Measurements from ENCODE around the gene GGPS1. TPM values are rescaled to one million over a fixed set of nuclear protein-coding genes. Genes with fewer than 3 reads are reported as not detected.

Gene GGPS1
- total and polyA plus RNA-seq, 2 donors (not counting 1 experiment from before 2014, with no cell fraction given), result 13.4 to 46.8 TPM

GRCh38 chr1:235315173-235315572 lies 13.2 kb upstream of the GGPS1 start:
- POLR2A ChIA-PET, result no interaction called here
- no peak overlapping the region for H3K27ac Mint-ChIP-seq

GRCh38 chr1:235315735-235316134 lies 12.6 kb upstream of the GGPS1 start:
- intact Hi-C loops (cut with micrococcal nuclease), result no loop called here
- H3K4me3 Mint-ChIP-seq, result no peak overlapping the region

More at GRCh38 chr1:235315173-235315572, 13.2 kb upstream of the GGPS1 start:
- no peak for TF ChIP-seq EZH2 (IDR thresholded peaks at IDR 0.05; ENCODE audit: borderline replicate concordance, insufficient read depth, low read depth, low read length, poor library complexity, severe bottlenecking)
- TF ChIP-seq CTCF (IDR thresholded peaks at IDR 0.05), result no peak
- no peak for DNase-seq
- Mint-ChIP-seq H3K27me3 (no peaks in the 10 kb centered on the region), H3K4me1 (peaks cover 54% of the 10 kb centered on the region), H3K9me3 (ENCODE audit: insufficient read depth) (no peaks in the 10 kb centered on the region), H3K4me3 (no peak overlapping the region)
- CTCF ChIA-PET, result interaction anchor here (2.3 kb wide), 1 partner anchor 62 kb away, joined by 6 read pairs; no protein-coding TSS in a partner anchor
- H3K4me1 ChIP-seq (ENCODE audit: control insufficient read depth in 2 of 2, insufficient read depth in 2 of 2, low read length in 2 of 2), result peaks cover 16 to 18% of the 10 kb centered on the region in 2 donors
- no peak overlapping the region for H3K4me2 ChIP-seq (replicated peaks; ENCODE audit: low read depth, low read length, poor library complexity, severe bottlenecking)
- no peak overlapping the region for H3K4me3 ChIP-seq (ENCODE audit: control extremely low read depth in 1 of 5, extremely low read depth in 1 of 5, insufficient read depth in 1 of 5, low read depth in 2 of 5, low read length in 4 of 5)
- WGBS (ENCODE audit: insufficient coverage), result no CpG with 5 or more reads among the region's 5 CpGs
- no peaks in the 10 kb centered on the region for H3K27me3 ChIP-seq (replicated peaks in 1 of 4; ENCODE audit: control extremely low read depth in 1 of 4, control insufficient read depth in 3 of 4, insufficient read depth in 4 of 4, low read length in 3 of 4)
- H4K20me1 ChIP-seq (ENCODE audit: control insufficient read depth, insufficient read depth, low read length, poor library complexity, severe bottlenecking), result peaks cover 91% of the 10 kb centered on the region
- H3K9ac ChIP-seq (ENCODE audit: low read length), result no peak overlapping the region
- H3K36me3 ChIP-seq (replicated peaks in 1 of 2; ENCODE audit: control extremely low read depth in 1 of 2, control insufficient read depth in 1 of 2, extremely low read depth in 1 of 2, insufficient read depth in 2 of 2, low read length in 1 of 2), result peaks cover 0 to 23% of the 10 kb centered on the region in 2 experiments
- peaks cover 98% of the 10 kb centered on the region for H3K79me2 ChIP-seq (ENCODE audit: control insufficient read depth, insufficient read depth, low read length)
- ATAC-seq (ENCODE audit: low read depth), result no peak
- intact Hi-C loops (cut with micrococcal nuclease), result no loop called here
- H3K27ac ChIP-seq (ENCODE audit: low read length in 2 of 2), result no peak overlapping the region
- no peaks in the 10 kb centered on the region for H3K9me3 ChIP-seq (ENCODE audit: control extremely low read depth in 1 of 3, control insufficient read depth in 2 of 3, insufficient read depth in 1 of 3, low read length in 2 of 3)
- H2AFZ ChIP-seq (ENCODE audit: insufficient read depth, low read depth, low read length, poor library complexity, severe bottlenecking), result no peak overlapping the region

More at GRCh38 chr1:235315735-235316134, 12.6 kb upstream of the GGPS1 start:
- H3K27ac ChIP-seq (ENCODE audit: low read length in 2 of 2), result no peak overlapping the region
- no peaks in the 10 kb centered on the region for H3K9me3 ChIP-seq (ENCODE audit: control extremely low read depth in 1 of 3, control insufficient read depth in 2 of 3, insufficient read depth in 1 of 3, low read length in 2 of 3)
- ATAC-seq (ENCODE audit: low read depth), result no peak
- ChIA-PET CTCF (interaction anchor here (2.3 kb wide), 1 partner anchor 63 kb away, joined by 6 read pairs; no protein-coding TSS in a partner anchor), POLR2A (no interaction called here)
- DNase-seq, result no peak
- H3K36me3 ChIP-seq (replicated peaks in 1 of 2; ENCODE audit: control extremely low read depth in 1 of 2, control insufficient read depth in 1 of 2, extremely low read depth in 1 of 2, insufficient read depth in 2 of 2, low read length in 1 of 2), result peaks cover 0 to 24% of the 10 kb centered on the region in 2 experiments
- peaks cover 98% of the 10 kb centered on the region for H3K79me2 ChIP-seq (ENCODE audit: control insufficient read depth, insufficient read depth, low read length)
- peaks cover 91% of the 10 kb centered on the region for H4K20me1 ChIP-seq (ENCODE audit: control insufficient read depth, insufficient read depth, low read length, poor library complexity, severe bottlenecking)
- Mint-ChIP-seq H3K27me3 (no peaks in the 10 kb centered on the region), H3K9me3 (ENCODE audit: insufficient read depth) (no peaks in the 10 kb centered on the region), H3K4me1 (peaks cover 56% of the 10 kb centered on the region), H3K27ac (no peak overlapping the region)
- no peak overlapping the region for H3K4me3 ChIP-seq (ENCODE audit: control extremely low read depth in 1 of 5, extremely low read depth in 1 of 5, insufficient read depth in 1 of 5, low read depth in 2 of 5, low read length in 4 of 5)
- H3K27me3 ChIP-seq (replicated peaks in 1 of 4; ENCODE audit: control extremely low read depth in 1 of 4, control insufficient read depth in 3 of 4, insufficient read depth in 4 of 4, low read length in 3 of 4), result no peaks in the 10 kb centered on the region
- WGBS (ENCODE audit: insufficient coverage), result no CpG with 5 or more reads among the region's 4 CpGs
- H3K4me1 ChIP-seq (ENCODE audit: control insufficient read depth in 2 of 2, insufficient read depth in 2 of 2, low read length in 2 of 2), result peaks cover 15 to 19% of the 10 kb centered on the region in 2 donors
- no peak overlapping the region for H3K4me2 ChIP-seq (replicated peaks; ENCODE audit: low read depth, low read length, poor library complexity, severe bottlenecking)
- no peak overlapping the region for H3K9ac ChIP-seq (ENCODE audit: low read length)
- TF ChIP-seq EZH2 (IDR thresholded peaks at IDR 0.05; ENCODE audit: borderline replicate concordance, insufficient read depth, low read depth, low read length, poor library complexity, severe bottlenecking), result no peak
- TF ChIP-seq CTCF (IDR thresholded peaks at IDR 0.05), result peak; percentile 13
- H2AFZ ChIP-seq (ENCODE audit: insufficient read depth, low read depth, low read length, poor library complexity, severe bottlenecking), result no peak overlapping the region

Measured in B cell (primary cell).